ENCODE measurements around the gene CAMTA1. TPM values are rescaled to one million over a fixed set of nuclear protein-coding genes. Genes with fewer than 3 reads are reported as not detected.
A peak's percentile ranks its signal among the peaks of the same experiment; 100 is the strongest.

CAMTA1 gene
- total RNA-seq, 1 experiment from 2014 or later, result 82.2 TPM

- Histone ChIP-seq H3K27me3 (ENCODE audit: control insufficient read depth, insufficient read depth, low read length) (no peaks in the 10 kb centered on the region), H3K36me3 (ENCODE audit: control insufficient read depth, insufficient read depth, low read length) (no peaks in the 10 kb centered on the region), H3K4me1 (ENCODE audit: control insufficient read depth, insufficient read depth, low read length) (peaks cover 10% of the 10 kb centered on the region), H3K9me3 (ENCODE audit: control insufficient read depth, insufficient read depth, low read depth, low read length) (no peaks in the 10 kb centered on the region), H3K27ac (ENCODE audit: low read length) (no peak overlapping the region), H3K4me3 (ENCODE audit: low read depth in 2 of 2, low read length in 2 of 2) (no peak overlapping the region)
- TSS peak; percentile 19 for BruUV-seq (replicated peaks)
- POLR2A ChIA-PET, result interaction anchor here (0.6 kb wide), 1 partner anchor 925 kb away, joined by 6 read pairs; no protein-coding TSS in a partner anchor
- no peak for DNase-seq (ENCODE audit: low read depth, low spot score)
- intact Hi-C loops (cut with micrococcal nuclease; ENCODE audit: unreplicated experiment) (loop anchor here (10.0 kb wide), 1 partner anchor 63 kb away; no protein-coding TSS in a partner anchor), in situ Hi-C loops (cut with HindIII; ENCODE audit: low pct_unique_long_range_greater_than_20kb, low sequenced_read_pairs) (no loop called here)
- CTCF ChIA-PET, result no interaction called here
- TF ChIP-seq TCF7L2 (IDR thresholded peaks at IDR 0.05; ENCODE audit: low read depth, low read length) (no peak), POLR2AphosphoS5 (IDR thresholded peaks at IDR 0.05; ENCODE audit: low read depth, low read length) (no peak), CTCF (IDR thresholded peaks at IDR 0.05) (no peak), REST (IDR thresholded peaks at IDR 0.05; ENCODE audit: insufficient read depth in 1 of 2, low read depth in 2 of 2, low read length in 1 of 2) (no peak), SIN3A (IDR thresholded peaks at IDR 0.05; ENCODE audit: borderline replicate concordance, insufficient read depth, low read depth, low read length) (no peak)
- ATAC-seq, result peak; percentile 53; the same call in 1 of the 2 replicates
These were observed 16.7 kb downstream of the CAMTA1 start for GRCh38 chr1:6801966-6802365.

GRCh38 chr1:6802454-6802853, 17.2 kb downstream of the CAMTA1 start:
- peak; percentile 56 for ATAC-seq
- H3K4me3 ChIP-seq (ENCODE audit: low read depth in 2 of 2, low read length in 2 of 2), result no peak overlapping the region
- H3K27ac ChIP-seq (ENCODE audit: low read length), result no peak overlapping the region
- H3K4me1 ChIP-seq (ENCODE audit: control insufficient read depth, insufficient read depth, low read length), result peaks cover 10% of the 10 kb centered on the region
- no peak for TF ChIP-seq REST (IDR thresholded peaks at IDR 0.05; ENCODE audit: insufficient read depth in 1 of 2, low read depth in 2 of 2, low read length in 1 of 2)
- TF ChIP-seq SIN3A (IDR thresholded peaks at IDR 0.05; ENCODE audit: borderline replicate concordance, insufficient read depth, low read depth, low read length), result no peak
- TF ChIP-seq TCF7L2 (IDR thresholded peaks at IDR 0.05; ENCODE audit: low read depth, low read length), result no peak
- no peak for TF ChIP-seq POLR2AphosphoS5 (IDR thresholded peaks at IDR 0.05; ENCODE audit: low read depth, low read length)
- no peak for TF ChIP-seq CTCF (IDR thresholded peaks at IDR 0.05)
- BruUV-seq (replicated peaks), result no TSS peak
- ChIA-PET POLR2A (no interaction called here), CTCF (no interaction called here)
- no peak for DNase-seq (ENCODE audit: low read depth, low spot score)
- intact Hi-C loops (cut with micrococcal nuclease; ENCODE audit: unreplicated experiment) (loop anchor here (10.0 kb wide), 1 partner anchor 62 kb away; no protein-coding TSS in a partner anchor), in situ Hi-C loops (cut with HindIII; ENCODE audit: low pct_unique_long_range_greater_than_20kb, low sequenced_read_pairs) (no loop called here)
- no peaks in the 10 kb centered on the region for H3K27me3 ChIP-seq (ENCODE audit: control insufficient read depth, insufficient read depth, low read length)
- H3K36me3 ChIP-seq (ENCODE audit: control insufficient read depth, insufficient read depth, low read length), result no peaks in the 10 kb centered on the region
- no peaks in the 10 kb centered on the region for H3K9me3 ChIP-seq (ENCODE audit: control insufficient read depth, insufficient read depth, low read depth, low read length)
